Caco-2 (cell line): ENCODE data around the gene ECEL1. TPM values are rescaled to one million over a fixed set of nuclear protein-coding genes. Genes with fewer than 3 reads are reported as not detected.
A peak's percentile ranks its signal among the peaks of the same experiment; 100 is the strongest.

ENCODE experiments used
- BruUV-seq: library from RNA; stranded (reverse); fragments of 400-500 nt; replicated peaks from 2 replicates; lab custom pipeline; 2021; lab: Mats Ljungman, UMichigan
- CTCF ChIA-PET: fragments of 300-600 bp; sonication (Branson Sonifier 250); formaldehyde crosslinking; loops from one replicate; lab custom pipeline; 2022; ENCODE audit warnings: antibody characterized with exemption; lab: Charles Lee
- POLR2A ChIA-PET: fragments of 300-600 bp; sonication (Branson Sonifier 250); formaldehyde crosslinking; loops from one replicate; lab custom pipeline; 2022; ENCODE audit warnings: antibody characterized with exemption; lab: Charles Lee
- DNase-seq, 2 experiments: peaks; one replicate each; pipeline versions ENCODE4 v3.0.0 to v3.0.0-alpha.2; 2020 to 2022
- H3K27me3 ChIP-seq: replicated peaks from 2 replicates; pipeline ENCODE4 v1.6.0; 2011; ENCODE audit warnings: low read length; ENCODE audit not compliant: control insufficient read depth, insufficient read depth
- H3K36me3 ChIP-seq: 2 replicates; pipeline ENCODE4 v1.5.1; 2011; ENCODE audit warnings: low read length; ENCODE audit not compliant: control insufficient read depth, insufficient read depth
- H3K4me1 ChIP-seq: fragments of 250-450 bp; sonication (Bioruptor Pico); 2 replicates; pipeline ENCODE4 v1.5.1; 2020; ENCODE audit warnings: mild to moderate bottlenecking
- H3K4me3 ChIP-seq: 2 replicates; pipeline ENCODE4 v1.5.1; 2011; ENCODE audit warnings: low read depth, mild to moderate bottlenecking, control low read depth, low read length
- H3K9me3 ChIP-seq: fragments of 250-450 bp; sonication (Bioruptor Pico); 2 replicates; pipeline ENCODE4 v1.5.1; 2020; ENCODE audit warnings: mild to moderate bottlenecking, moderate library complexity
- H3K27ac Mint-ChIP-seq: one replicate; pipeline ENCODE4 v1.8.0; 2022; ENCODE audit warnings: mixed read lengths; ENCODE audit not compliant: unreplicated experiment
- H3K27me3 Mint-ChIP-seq: one replicate; pipeline ENCODE4 v1.8.0; 2022; ENCODE audit warnings: mixed read lengths; ENCODE audit not compliant: insufficient read depth, unreplicated experiment
- H3K36me3 Mint-ChIP-seq: one replicate; pipeline ENCODE4 v1.8.0; 2022; ENCODE audit warnings: mild to moderate bottlenecking, mixed read lengths; ENCODE audit not compliant: insufficient read depth, unreplicated experiment
- H3K4me1 Mint-ChIP-seq: one replicate; pipeline ENCODE4 v1.8.0; 2022; ENCODE audit warnings: low read depth, mixed read lengths; ENCODE audit not compliant: unreplicated experiment
- H3K4me3 Mint-ChIP-seq: one replicate; pipeline ENCODE4 v1.8.0; 2022; ENCODE audit warnings: mild to moderate bottlenecking, moderate library complexity, mixed read lengths; ENCODE audit not compliant: unreplicated experiment
- H3K9me3 Mint-ChIP-seq: one replicate; pipeline ENCODE4 v1.8.0; 2022; ENCODE audit warnings: mixed read lengths; ENCODE audit not compliant: unreplicated experiment
- CTCF ChIP-seq, 2 experiments: fragments of 200-600 bp in 1 of 2; IDR thresholded peaks; 1 replicate in 1 of 2; 2 replicates in 1 of 2; pipeline versions ENCODE4 v1.5.1 to v1.8.0; 2011 to 2022; ENCODE audit warnings: antibody characterized with exemption in 1 of 2, control low read depth in 1 of 2, inconsistent platforms in 1 of 2, low read depth in 1 of 2, low read length in 1 of 2, mild to moderate bottlenecking in 1 of 2, moderate library complexity in 1 of 2; ENCODE audit not compliant: insufficient read depth in 1 of 2, severe bottlenecking in 1 of 2, unreplicated experiment in 1 of 2
- intact Hi-C: fragments of 100-400 bp; cut with micrococcal nuclease; formaldehyde crosslinking; loops from one replicate; pipeline ENCODE4 v1.10.0; 2022; ENCODE audit not compliant: unreplicated experiment
- total RNA-seq: library from RNA; stranded (reverse); gene quantifications from 2 replicates; pipeline ENCODE4 v1.2.3, GENCODE V29; 2022

Gene ECEL1
- total RNA-seq, 1 experiment from 2014 or later: 6.4 TPM

GRCh38 chr2:232438951-232439757, 48.5 kb downstream of the ECEL1 start:
- ChIA-PET CTCF (interaction anchor here (1.3 to 1.5 kb wide), 4 partner anchors 53 to 104 kb away, joined by 4 to 8 read pairs (median 6); no protein-coding TSS in a partner anchor), POLR2A (no interaction called here)
- Histone ChIP-seq H3K36me3 (no peaks in the 10 kb centered on the region), H3K4me3 (no peak overlapping the region), H3K9me3 (no peaks in the 10 kb centered on the region), H3K27me3 (no peaks in the 10 kb centered on the region), H3K4me1 (0 out of 2 replicates have a peak, but pooled peaks cover 3% of the 10 kb centered on the region)
- no peaks in the 10 kb centered on the region for H3K9me3 Mint-ChIP-seq
- no peaks in the 10 kb centered on the region for H3K36me3 Mint-ChIP-seq
- intact Hi-C loops: loop anchor here (5.0 kb wide), 2 partner anchors 97 to 512 kb away; partner anchors contain the start of gene NPPC
- DNase-seq: peak; percentile 48 to 63
- no peaks in the 10 kb centered on the region for H3K4me1 Mint-ChIP-seq
- H3K4me3 Mint-ChIP-seq: no peak overlapping the region
- H3K27me3 Mint-ChIP-seq: no peaks in the 10 kb centered on the region
- no peak overlapping the region for H3K27ac Mint-ChIP-seq
- TF ChIP-seq CTCF (IDR thresholded peaks at IDR 0.05; ENCODE audit: insufficient read depth in 1 of 2, low read depth in 1 of 2, low read length in 1 of 2, severe bottlenecking in 1 of 2, unreplicated experiment in 1 of 2): peak; percentile 1 to 26
- no TSS peak for BruUV-seq

GRCh38 chr2:232438091-232438490, 49.5 kb downstream of the ECEL1 start:
- H3K4me3 Mint-ChIP-seq: no peak overlapping the region
- ChIA-PET POLR2A (interaction anchor here (0.7 kb wide), 1 partner anchor 846 kb away, joined by 3 read pairs; no protein-coding TSS in a partner anchor), CTCF (no interaction called here)
- no TSS peak for BruUV-seq
- no peak for DNase-seq
- H3K9me3 ChIP-seq: no peaks in the 10 kb centered on the region
- intact Hi-C loops: loop anchor here (5.0 kb wide), 2 partner anchors 96 to 511 kb away; partner anchors contain the start of gene NPPC
- H3K27me3 Mint-ChIP-seq: no peaks in the 10 kb centered on the region
- no peak overlapping the region for H3K27ac Mint-ChIP-seq
- no peaks in the 10 kb centered on the region for H3K27me3 ChIP-seq
- no peaks in the 10 kb centered on the region for H3K4me1 ChIP-seq
- no peak overlapping the region for H3K4me3 ChIP-seq
- no peaks in the 10 kb centered on the region for H3K9me3 Mint-ChIP-seq
- H3K36me3 Mint-ChIP-seq: no peaks in the 10 kb centered on the region
- no peak for TF ChIP-seq CTCF (IDR thresholded peaks at IDR 0.05; ENCODE audit: insufficient read depth in 1 of 2, low read depth in 1 of 2, low read length in 1 of 2, severe bottlenecking in 1 of 2, unreplicated experiment in 1 of 2)
- no peaks in the 10 kb centered on the region for H3K36me3 ChIP-seq
- H3K4me1 Mint-ChIP-seq: no peaks in the 10 kb centered on the region

- H3K9me3 Mint-ChIP-seq: no peaks in the 10 kb centered on the region
- no TSS peak for BruUV-seq
- ChIA-PET POLR2A (interaction anchor here (0.7 kb wide), 1 partner anchor 845 kb away, joined by 3 read pairs; no protein-coding TSS in a partner anchor), CTCF (no interaction called here)
- H3K4me3 Mint-ChIP-seq: no peak overlapping the region
- no peaks in the 10 kb centered on the region for H3K4me1 ChIP-seq
- H3K36me3 ChIP-seq: no peaks in the 10 kb centered on the region
- intact Hi-C loops: loop anchor here (5.0 kb wide), 2 partner anchors 95 to 510 kb away; partner anchors contain the start of gene NPPC
- TF ChIP-seq CTCF (IDR thresholded peaks at IDR 0.05; ENCODE audit: insufficient read depth in 1 of 2, low read depth in 1 of 2, low read length in 1 of 2, severe bottlenecking in 1 of 2, unreplicated experiment in 1 of 2): no peak
- no peaks in the 10 kb centered on the region for H3K27me3 ChIP-seq
- H3K27me3 Mint-ChIP-seq: no peaks in the 10 kb centered on the region
- H3K4me3 ChIP-seq: no peak overlapping the region
- no peaks in the 10 kb centered on the region for H3K36me3 Mint-ChIP-seq
- DNase-seq: no peak
- no peaks in the 10 kb centered on the region for H3K9me3 ChIP-seq
- no peaks in the 10 kb centered on the region for H3K4me1 Mint-ChIP-seq
- no peak overlapping the region for H3K27ac Mint-ChIP-seq
Measured at GRCh38 chr2:232437195-232437571, 50.5 kb downstream of the ECEL1 start.
